GM19351 (cell line): ENCODE results near the gene S100A6.
"Not testable (repeated sequence)": the region's sequence is repeated elsewhere in the genome, so short reads cannot be mapped to it uniquely, and the experiment has no call there.

Experiments used
- ATAC-seq: cut with Tn5 transposase; IDR thresholded peaks from one replicate; pipeline ENCODE4 v1.9.1; 2021; ENCODE audit warnings: mild to moderate bottlenecking, moderate library complexity; ENCODE audit not compliant: unreplicated experiment

Gene S100A6

DNA sequence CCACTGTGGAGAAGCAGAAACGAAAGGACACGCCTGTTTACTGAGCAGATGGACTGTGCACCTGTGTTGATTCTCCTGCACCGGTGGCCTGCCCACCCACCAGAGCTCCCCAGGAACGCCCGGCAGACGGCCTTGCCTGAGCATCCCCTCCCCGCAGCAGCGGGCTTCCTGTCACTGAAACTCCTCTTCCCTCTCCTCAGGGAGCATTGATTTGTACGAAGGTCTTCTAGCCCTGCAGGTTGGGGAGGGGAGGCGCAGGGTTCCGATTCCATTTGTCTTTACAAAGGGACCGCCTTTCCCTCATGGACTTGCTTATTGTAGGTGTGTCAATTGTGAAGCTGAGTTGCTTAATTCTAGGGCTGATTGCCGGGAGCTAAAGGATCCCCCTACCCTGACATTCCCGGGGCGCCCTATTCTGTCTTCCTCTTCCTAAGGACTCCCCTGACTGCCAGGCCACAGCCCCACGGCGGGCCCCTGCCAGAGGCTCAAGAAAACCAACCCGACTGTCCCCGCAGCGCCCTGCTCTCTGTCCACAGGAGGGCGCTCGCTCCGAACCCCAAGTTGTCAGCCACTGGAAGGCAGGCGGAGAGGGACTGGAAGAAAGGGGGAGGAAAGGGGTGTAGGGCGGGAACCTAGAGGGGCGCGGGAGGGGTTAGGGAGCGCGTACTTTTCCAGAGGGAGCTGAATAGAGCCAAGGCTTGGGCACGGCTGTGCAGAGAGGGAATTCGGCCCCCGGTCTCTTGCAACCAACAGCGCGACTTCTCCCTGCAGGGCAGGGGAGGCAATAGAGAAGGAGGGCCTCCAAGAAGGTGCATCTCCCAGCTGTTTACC is 2.8 kb downstream of the S100A6 start:
- no peak for ATAC-seq

DNA sequence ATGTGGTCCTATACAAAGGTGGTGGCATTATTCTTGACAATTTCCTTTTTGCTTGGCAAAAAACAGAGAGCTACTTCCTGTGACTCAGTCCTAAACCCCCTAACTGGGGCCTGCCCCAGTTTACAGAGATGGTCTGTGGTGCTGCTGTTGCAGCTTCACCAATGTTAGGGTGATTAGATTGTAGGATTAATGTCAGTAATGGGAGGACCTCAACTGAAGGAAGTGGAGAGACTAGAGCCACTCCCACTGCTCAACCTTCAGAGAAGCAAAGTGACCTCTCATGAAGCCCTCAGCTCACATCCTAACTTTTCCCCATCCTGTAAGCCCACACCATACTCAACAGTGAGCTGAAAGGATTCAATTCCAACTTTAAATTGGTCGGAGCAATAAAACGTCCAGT is 3.6 kb downstream of the S100A6 start:
- ATAC-seq: no peak

GRCh38 chr1:153531638-153532037 is 4.2 kb downstream of the S100A6 start:
- no peak for ATAC-seq

DNA sequence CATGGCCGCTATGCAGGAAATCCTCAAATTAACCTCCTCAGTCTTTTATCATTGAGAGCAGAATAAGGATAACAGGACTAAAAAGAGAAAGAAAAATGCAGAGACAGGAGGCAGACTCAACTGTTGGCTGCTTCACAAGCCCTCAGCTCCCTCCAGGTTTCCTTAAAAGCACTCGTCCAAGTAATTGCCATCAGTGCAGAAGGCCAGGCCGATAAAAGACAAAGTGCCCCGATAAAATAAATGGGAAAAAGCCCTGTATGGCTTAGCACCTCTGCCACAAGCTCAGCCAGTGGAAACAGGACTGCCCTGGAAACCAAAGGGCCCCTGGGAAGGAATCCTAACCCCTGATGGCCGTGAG is 8.1 kb downstream of the S100A6 start:
- no peak for ATAC-seq

DNA sequence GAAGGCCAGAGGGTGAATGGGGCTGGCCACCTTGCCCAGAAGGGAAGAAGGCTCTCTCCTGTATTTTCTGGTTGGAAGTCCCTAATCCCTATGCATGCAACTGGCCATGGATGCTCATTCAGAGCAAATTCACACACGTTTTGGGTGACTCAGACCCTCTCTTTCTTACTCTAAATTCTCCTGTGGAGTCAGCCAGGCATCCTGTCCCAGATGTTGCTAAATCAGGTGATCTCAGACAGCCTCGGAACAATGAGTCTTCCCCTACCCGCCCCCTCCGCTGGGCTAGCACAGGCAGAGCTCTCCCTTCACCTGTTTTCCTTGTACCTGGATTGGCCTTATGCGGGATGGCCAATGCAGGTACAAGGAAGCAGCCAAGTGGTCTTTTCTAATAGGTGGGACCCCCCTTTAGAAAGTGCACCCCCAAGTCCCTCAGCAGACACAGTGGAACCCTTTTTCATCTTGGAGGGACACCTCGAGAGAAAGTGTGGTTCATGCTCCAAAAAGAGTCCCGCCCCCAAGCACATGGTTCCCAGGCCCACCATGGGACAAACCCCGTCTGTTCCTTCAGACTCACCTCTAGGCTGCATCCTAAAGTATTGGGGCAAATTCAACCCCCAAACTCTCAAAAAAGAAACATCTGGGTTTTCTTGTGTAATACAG is 8.6 kb downstream of the S100A6 start:
- ATAC-seq: no peak

- no peak for ATAC-seq
Observed at GRCh38 chr1:153526132-153526543, 9.7 kb downstream of the S100A6 start.

- ATAC-seq: no peak
Observed at GRCh38 chr1:153525088-153525728, 10.6 kb downstream of the S100A6 start.

DNA sequence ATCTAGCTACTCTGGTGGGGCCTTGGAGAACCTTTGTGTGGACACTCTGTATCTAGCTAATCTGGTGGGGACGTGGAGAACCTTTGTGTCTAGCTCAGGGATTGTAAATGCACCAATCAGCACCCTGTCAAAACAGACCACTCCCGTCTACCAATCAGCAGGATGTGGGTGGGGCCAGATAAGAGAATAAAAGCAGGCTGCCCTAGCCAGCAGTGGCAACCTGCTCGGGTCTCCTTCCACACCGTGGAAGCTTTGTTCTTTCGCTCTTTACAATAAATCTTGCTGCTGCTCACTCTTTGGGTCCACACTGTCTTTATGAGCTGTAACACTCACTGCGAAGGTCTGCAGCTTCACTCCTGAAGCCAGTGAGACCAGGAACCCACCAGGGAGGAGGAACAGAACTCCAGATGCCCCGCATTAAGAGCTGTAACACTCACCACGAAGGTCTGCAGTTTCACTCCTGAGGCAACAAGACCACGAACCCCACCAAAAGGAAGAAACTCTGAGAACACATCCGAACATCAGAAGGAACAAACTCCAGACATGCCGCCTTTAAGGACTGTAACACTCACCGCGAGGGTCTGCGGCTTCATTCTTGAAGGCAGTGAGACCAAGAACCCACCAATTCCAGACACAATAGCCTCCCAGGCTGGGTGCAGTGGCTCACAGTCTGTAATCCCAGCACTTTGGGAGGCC is 13.3 kb downstream of the S100A6 start:
- ATAC-seq: not testable (repeated sequence)

GRCh38 chr1:153521808-153522207 is 14.0 kb downstream of the S100A6 start:
- not testable (repeated sequence) for ATAC-seq

DNA sequence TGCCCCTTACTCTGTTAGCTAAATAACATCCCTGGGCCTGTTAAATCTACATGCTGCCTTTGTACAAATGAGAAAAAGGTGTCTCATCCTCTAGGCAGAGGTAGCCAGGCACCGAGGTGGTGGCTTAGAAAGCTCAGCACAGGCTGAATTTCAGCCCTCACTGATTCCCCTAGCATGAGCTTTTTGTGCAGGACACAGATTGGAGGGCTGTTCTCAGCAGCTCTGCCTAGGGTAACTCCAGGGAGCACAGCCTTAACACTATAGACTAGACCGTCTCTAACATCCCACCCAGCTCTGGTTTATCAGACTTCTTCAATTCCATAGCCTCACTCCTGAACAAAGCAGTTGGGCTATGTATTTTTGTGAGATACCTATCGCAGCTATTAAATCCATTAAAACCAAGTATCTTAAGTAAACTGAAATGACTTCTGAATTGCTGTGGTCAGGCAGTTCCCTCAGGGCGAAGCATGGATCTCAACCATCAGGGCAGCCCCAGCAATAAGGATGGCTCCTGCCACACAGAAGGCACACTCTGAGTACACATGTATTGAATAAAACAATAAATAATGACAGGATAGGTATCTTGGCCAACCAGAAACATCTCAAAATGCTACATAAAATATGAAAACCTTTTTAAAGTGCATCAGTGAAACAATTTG is 14.8 kb downstream of the S100A6 start:
- ATAC-seq: no peak

DNA sequence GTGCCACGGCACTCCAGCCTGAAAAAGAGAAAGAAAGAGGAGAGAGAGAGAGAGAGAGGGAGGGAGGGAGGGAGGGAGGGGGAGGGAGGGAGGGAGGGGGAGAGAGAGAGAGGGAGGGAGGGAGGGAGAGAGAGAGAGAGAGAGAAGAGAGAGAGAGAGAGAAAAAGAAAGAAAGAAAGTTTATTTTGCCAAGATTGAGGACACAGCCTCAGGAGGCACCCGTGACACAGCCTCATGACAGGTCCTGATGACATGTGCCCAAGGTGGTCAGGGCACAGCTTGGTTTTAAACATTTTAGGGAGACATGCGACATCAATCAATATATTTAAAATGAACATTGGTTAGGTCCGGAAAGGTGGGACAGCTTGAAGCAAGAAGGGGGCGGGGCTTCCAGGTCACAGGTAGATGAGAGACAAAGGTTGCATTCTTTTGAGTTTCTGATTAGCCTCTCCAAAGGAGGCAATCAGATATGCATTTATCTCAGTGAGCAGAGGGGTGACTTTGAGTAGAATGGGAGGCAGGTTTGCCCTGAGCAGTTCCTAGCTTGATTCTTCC is 15.6 kb downstream of the S100A6 start:
- not testable (repeated sequence) for ATAC-seq

DNA sequence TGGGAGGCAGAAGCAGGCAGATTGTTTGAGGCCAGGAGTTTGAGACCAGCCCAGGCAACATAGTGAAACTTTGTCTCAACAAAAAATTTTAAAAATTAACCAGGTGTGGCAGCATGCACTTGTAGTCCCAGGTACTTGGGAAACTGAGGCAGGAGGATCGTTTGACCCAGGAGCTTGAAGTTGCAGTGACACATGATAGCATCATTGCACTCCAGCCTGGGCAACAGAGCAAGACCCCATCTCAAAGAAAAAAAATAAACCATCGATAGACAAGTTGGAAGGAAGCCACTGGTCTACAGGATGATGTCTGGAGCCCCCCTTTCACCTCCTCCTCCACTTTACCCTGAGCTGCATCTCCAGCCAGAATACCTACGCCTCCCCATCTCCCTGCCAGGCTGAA is 16.5 kb downstream of the S100A6 start:
- ATAC-seq: no peak

- ATAC-seq: no peak
Observed at GRCh38 chr1:153515504-153516394, 20.0 kb downstream of the S100A6 start.

GRCh38 chr1:153513666-153514065 is 22.1 kb downstream of the S100A6 start:
- ATAC-seq: no peak

DNA sequence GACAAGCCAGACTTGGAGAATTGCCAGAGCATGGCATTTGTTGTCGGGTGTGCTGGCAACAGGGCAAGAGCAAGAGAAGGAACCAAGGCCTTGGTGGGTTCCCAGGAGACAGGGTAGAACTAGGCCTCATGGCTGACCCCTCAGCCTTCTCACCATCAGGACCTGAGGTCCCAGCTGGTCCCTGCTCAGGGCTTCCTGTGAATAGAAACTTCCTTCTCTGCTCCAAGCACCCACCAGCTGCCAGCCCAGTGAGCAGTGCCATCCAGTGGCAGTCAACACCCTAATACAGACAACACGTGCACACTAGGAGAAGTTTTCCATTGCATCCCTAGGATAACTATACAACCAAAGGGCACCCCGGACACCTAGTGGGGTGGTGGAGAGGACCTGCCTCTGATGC is 22.8 kb downstream of the S100A6 start:
- ATAC-seq: no peak

- ATAC-seq: peak; percentile 59
Observed at GRCh38 chr1:153510984-153511410, 24.8 kb downstream of the S100A6 start.

- no peak for ATAC-seq
Observed at GRCh38 chr1:153509729-153510354, 25.9 kb downstream of the S100A6 start.

- ATAC-seq: no peak
Observed at GRCh38 chr1:153509036-153509435, 26.8 kb downstream of the S100A6 start.
